Neural cell (in vitro differentiated cells): Measurements from ENCODE around the gene DDX47.

Experiments
- CTCF ChIP-seq: fragments of 450-650 bp; IDR thresholded peaks from 2 replicates; pipeline ENCODE4 v1.5.1; 2014; ENCODE audit warnings: antibody characterized with exemption, mild to moderate bottlenecking, moderate library complexity; ENCODE audit not compliant: poor library complexity, severe bottlenecking
- EZH2 ChIP-seq: fragments of 200-600, 300-800 bp; shearing (Covaris generic), sonication (generic); IDR thresholded peaks from 2 replicates; pipeline ENCODE4 v1.6.1; 2014; ENCODE audit warnings: antibody characterized with exemption, low read length, borderline replicate concordance, mild to moderate bottlenecking; ENCODE audit not compliant: insufficient read depth, poor library complexity, severe bottlenecking
- MXI1 ChIP-seq: fragments of 450-650 bp; conservative IDR thresholded peaks from 2 replicates; pipeline ENCODE4 v1.6.1; 2014; ENCODE audit warnings: antibody characterized with exemption, mild to moderate bottlenecking; ENCODE audit not compliant: poor library complexity, severe bottlenecking
- POLR2AphosphoS5 ChIP-seq: IDR thresholded peaks from 2 replicates; pipeline ENCODE4 v1.6.1; 2012
- RAD21 ChIP-seq: fragments of 450-650 bp; conservative IDR thresholded peaks from 2 replicates; pipeline ENCODE4 v1.6.1; 2014; ENCODE audit warnings: antibody characterized with exemption, mild to moderate bottlenecking, moderate library complexity
- SMC3 ChIP-seq: fragments of 450-650 bp; conservative IDR thresholded peaks from 2 replicates; pipeline ENCODE4 v1.6.1; 2014; ENCODE audit warnings: antibody characterized with exemption, mild to moderate bottlenecking, moderate library complexity; ENCODE audit not compliant: poor library complexity

GRCh38 chr12:12839003-12839395, 25.9 kb downstream of the DDX47 start:
- no peak for TF ChIP-seq CTCF
- TF ChIP-seq EZH2, result no peak
- no peak for TF ChIP-seq POLR2AphosphoS5
- TF ChIP-seq MXI1, result no peak
- no peak for TF ChIP-seq RAD21
- TF ChIP-seq SMC3, result no peak
